ENCODE data around the gene PPP4R4. TPM values are rescaled to one million over a fixed set of nuclear protein-coding genes. Genes with fewer than 3 reads are reported as not detected.

Gene PPP4R4
- total RNA-seq, 1 donor from 2014 or later = 1.9 TPM

- peaks cover 16% of the 10 kb centered on the region for H3K4me1 Mint-ChIP-seq (ENCODE audit: unreplicated experiment)
- peak; percentile 36 for DNase-seq (ENCODE audit: extremely low spot score, unreplicated experiment)
- no peak overlapping the region for H3K27ac Mint-ChIP-seq
- no peaks in the 10 kb centered on the region for H3K36me3 Mint-ChIP-seq
- no peaks in the 10 kb centered on the region for H3K9me3 Mint-ChIP-seq
- H3K4me3 Mint-ChIP-seq = no peak overlapping the region
- peaks cover 7% of the 10 kb centered on the region for H3K27me3 Mint-ChIP-seq
- TF ChIP-seq CTCF (conservative IDR thresholded peaks at IDR 0.05) = no peak
Observed at GRCh38 chr14:94127330-94127729, 46.8 kb upstream of the PPP4R4 start.

- no peak for DNase-seq (ENCODE audit: extremely low spot score, unreplicated experiment)
- H3K4me1 Mint-ChIP-seq (ENCODE audit: unreplicated experiment) = peaks cover 16% of the 10 kb centered on the region
Observed at GRCh38 chr14:94128216-94128839, 45.8 kb upstream of the PPP4R4 start.

GRCh38 chr14:94129111-94129757 lies 44.9 kb upstream of the PPP4R4 start, which contains the start of gene IFI27L2:
Gene IFI27L2 (minus strand): TSS chr14:94129604. CDS start chr14:94129564, 40 bp downstream.
- peak; percentile 64 for TF ChIP-seq CTCF (conservative IDR thresholded peaks at IDR 0.05)
- Mint-ChIP-seq H3K27ac (no peak within 1 kb of the TSS), H3K4me3 (peak within 1 kb of the TSS; percentile 88), H3K36me3 (no peaks in the 10 kb centered on the region), H3K27me3 (peaks cover 5% of the 10 kb centered on the region), H3K4me1 (ENCODE audit: unreplicated experiment) (peaks cover 16% of the 10 kb centered on the region), H3K9me3 (no peaks in the 10 kb centered on the region)
- DNase-seq (ENCODE audit: extremely low spot score, unreplicated experiment) = no peak

More at GRCh38 chr14:94128216-94128839, 45.8 kb upstream of the PPP4R4 start:
- Mint-ChIP-seq H3K4me3 (peak overlapping the region; percentile 88), H3K27ac (no peak overlapping the region), H3K36me3 (no peaks in the 10 kb centered on the region), H3K27me3 (peaks cover 5% of the 10 kb centered on the region), H3K9me3 (no peaks in the 10 kb centered on the region)
- no peak for TF ChIP-seq CTCF (conservative IDR thresholded peaks at IDR 0.05)

- Mint-ChIP-seq H3K27ac (no peak overlapping the region), H3K27me3 (peaks cover 6% of the 10 kb centered on the region), H3K9me3 (no peaks in the 10 kb centered on the region), H3K4me1 (ENCODE audit: unreplicated experiment) (peaks cover 16% of the 10 kb centered on the region), H3K36me3 (no peaks in the 10 kb centered on the region), H3K4me3 (peak overlapping the region; percentile 88)
- peak; percentile 14 for TF ChIP-seq CTCF (conservative IDR thresholded peaks at IDR 0.05)
- DNase-seq (ENCODE audit: extremely low spot score, unreplicated experiment) = no peak
Observed at GRCh38 chr14:94129758-94130414, 44.2 kb upstream of the PPP4R4 start.

GRCh38 chr14:94132285-94132887 lies 41.7 kb upstream of the PPP4R4 start:
- no peak for DNase-seq (ENCODE audit: extremely low spot score, unreplicated experiment)
- peak; percentile 94 for TF ChIP-seq CTCF (conservative IDR thresholded peaks at IDR 0.05)
- Mint-ChIP-seq H3K36me3 (no peaks in the 10 kb centered on the region), H3K9me3 (no peaks in the 10 kb centered on the region), H3K27me3 (peaks cover 17% of the 10 kb centered on the region), H3K4me1 (ENCODE audit: unreplicated experiment) (peaks cover 16% of the 10 kb centered on the region), H3K4me3 (no peak overlapping the region), H3K27ac (no peak overlapping the region)

Data from type B pancreatic cell (in vitro differentiated cells).